ACC112 (cell line): Measurements from ENCODE around the gene RPS6KB1.
"Not testable (repeated sequence)": the region's sequence is repeated elsewhere in the genome, so short reads cannot be mapped to it uniquely, and the experiment has no call there.

Experiments used
- H2AFZ ChIP-seq: fragments of 200-600 bp; sonication (generic); one replicate; pipeline ENCODE4 v1.6.0; 2017; ENCODE audit warnings: antibody characterized with exemption, low read length; ENCODE audit not compliant: unreplicated experiment
- H3K27ac ChIP-seq: fragments of 200-600 bp; sonication (generic); 2 replicates; pipeline ENCODE4 v1.5.1; 2014; ENCODE audit warnings: low read depth, mild to moderate bottlenecking, antibody characterized with exemption, low read length, moderate library complexity
- H3K27me3 ChIP-seq: fragments of 200-600 bp; sonication (generic); 2 replicates; pipeline ENCODE4 v1.6.1; 2014; ENCODE audit warnings: mild to moderate bottlenecking, antibody characterized with exemption, low read length, moderate library complexity, mixed read lengths; ENCODE audit not compliant: insufficient read depth
- H3K36me3 ChIP-seq: fragments of 200-600 bp; sonication (generic); 2 replicates; pipeline ENCODE4 v1.6.1; 2016; ENCODE audit warnings: mild to moderate bottlenecking, antibody characterized with exemption, low read length, moderate library complexity, mixed read lengths; ENCODE audit not compliant: insufficient read depth
- H3K4me1 ChIP-seq: fragments of 200-600 bp; sonication (generic); one replicate; pipeline ENCODE4 v1.6.1; 2016; ENCODE audit warnings: low read length, mixed read lengths; ENCODE audit not compliant: insufficient read depth, unreplicated experiment, control insufficient read depth
- H3K4me3 ChIP-seq: fragments of 200-600 bp; sonication (generic); 2 replicates; pipeline ENCODE4 v1.5.1; 2014; ENCODE audit warnings: mild to moderate bottlenecking, low read depth, low read length
- H3K79me2 ChIP-seq: fragments of 200-600 bp; sonication (generic); one replicate; pipeline ENCODE4 v1.6.0; 2016; ENCODE audit warnings: low read length; ENCODE audit not compliant: control insufficient read depth, unreplicated experiment, insufficient read depth

The RPS6KB1 gene

GRCh38 chr17:59873414-59873813, 19.5 kb upstream of the RPS6KB1 start:
- H3K4me3 ChIP-seq, H3K36me3 ChIP-seq, H2AFZ ChIP-seq, H3K27me3 ChIP-seq, H3K27ac ChIP-seq, H3K79me2 ChIP-seq, H3K4me1 ChIP-seq: not testable (repeated sequence)

DNA sequence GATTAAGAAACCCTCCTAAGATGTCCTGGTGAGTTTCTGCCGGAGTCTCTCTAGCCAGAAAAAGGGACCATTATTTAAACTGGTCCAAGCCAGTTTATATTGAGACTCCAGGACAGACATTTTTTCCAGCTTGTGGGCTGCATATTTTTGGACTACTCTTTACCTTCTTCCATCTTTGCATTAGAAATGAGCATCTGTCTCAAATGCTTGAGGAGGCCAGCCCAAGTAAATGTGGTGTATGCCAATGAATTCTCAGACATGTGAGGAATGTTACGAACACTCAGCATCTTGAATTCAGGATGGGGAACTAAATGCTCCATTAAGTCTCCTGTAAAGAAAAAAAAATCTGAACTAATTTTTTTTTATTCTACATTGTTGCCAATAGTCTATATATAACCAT, 18.5 kb upstream of the RPS6KB1 start:
- Histone ChIP-seq H3K36me3 (peaks cover 10% of the 10 kb centered on the region; the same call in 1 of the 2 replicates), H3K27ac (no peak overlapping the region), H3K4me1 (no peaks in the 10 kb centered on the region)

DNA sequence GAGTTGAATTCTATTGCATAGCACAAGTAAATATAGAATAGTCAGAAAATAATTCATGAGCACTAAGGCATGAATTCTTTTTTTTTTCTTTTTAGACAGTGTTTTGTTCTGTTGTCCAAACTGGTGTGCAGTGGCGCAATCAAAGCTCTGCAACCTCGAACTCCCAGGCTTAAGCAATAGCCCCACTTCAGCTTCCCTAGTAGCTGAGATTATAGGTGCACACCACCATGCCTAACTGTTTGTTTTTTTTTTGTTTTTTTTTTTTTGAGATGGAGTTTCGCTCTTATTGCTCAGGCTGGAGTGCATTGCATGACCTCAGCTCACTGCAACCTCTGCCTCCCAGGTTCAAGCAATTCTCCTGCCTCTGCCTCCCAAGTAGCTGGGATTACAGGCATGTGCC, 16.8 kb upstream of the RPS6KB1 start:
- Histone ChIP-seq H3K27me3 (no peaks in the 10 kb centered on the region), H3K36me3 (peaks cover 10% of the 10 kb centered on the region; the same call in 1 of the 2 replicates), H3K79me2 (no peaks in the 10 kb centered on the region), H2AFZ (no peak overlapping the region), H3K27ac (no peak overlapping the region), H3K4me1 (no peaks in the 10 kb centered on the region), H3K4me3 (no peak overlapping the region)

More for the DNA sequence above, 18.5 kb upstream of the RPS6KB1 start:
- no peak overlapping the region for H2AFZ ChIP-seq
- no peak overlapping the region for H3K4me3 ChIP-seq
- H3K79me2 ChIP-seq: no peaks in the 10 kb centered on the region
- H3K27me3 ChIP-seq: no peaks in the 10 kb centered on the region

GRCh38 chr17:59877965-59878364, 15.0 kb upstream of the RPS6KB1 start:
- no peaks in the 10 kb centered on the region for H3K4me1 ChIP-seq
- no peak overlapping the region for H3K27ac ChIP-seq
- H3K27me3 ChIP-seq: no peaks in the 10 kb centered on the region
- H3K4me3 ChIP-seq: no peak overlapping the region
- H3K79me2 ChIP-seq: no peaks in the 10 kb centered on the region
- H2AFZ ChIP-seq: no peak overlapping the region
- peaks cover 10% of the 10 kb centered on the region; the same call in 1 of the 2 replicates for H3K36me3 ChIP-seq

GRCh38 chr17:59878624-59879023, 14.3 kb upstream of the RPS6KB1 start:
- H3K4me3 ChIP-seq: no peak overlapping the region
- no peaks in the 10 kb centered on the region for H3K79me2 ChIP-seq
- H3K27ac ChIP-seq: no peak overlapping the region
- no peak overlapping the region for H2AFZ ChIP-seq
- no peaks in the 10 kb centered on the region for H3K4me1 ChIP-seq
- peaks cover 10% of the 10 kb centered on the region; the same call in 1 of the 2 replicates for H3K36me3 ChIP-seq
- no peaks in the 10 kb centered on the region for H3K27me3 ChIP-seq

GRCh38 chr17:59884861-59885260, 8.1 kb upstream of the RPS6KB1 start:
- Histone ChIP-seq H3K36me3 (peaks cover 9% of the 10 kb centered on the region; the same call in 1 of the 2 replicates), H3K79me2 (no peaks in the 10 kb centered on the region), H3K27ac (no peak overlapping the region), H2AFZ (no peak overlapping the region), H3K4me1 (no peaks in the 10 kb centered on the region), H3K27me3 (no peaks in the 10 kb centered on the region), H3K4me3 (no peak overlapping the region)

DNA sequence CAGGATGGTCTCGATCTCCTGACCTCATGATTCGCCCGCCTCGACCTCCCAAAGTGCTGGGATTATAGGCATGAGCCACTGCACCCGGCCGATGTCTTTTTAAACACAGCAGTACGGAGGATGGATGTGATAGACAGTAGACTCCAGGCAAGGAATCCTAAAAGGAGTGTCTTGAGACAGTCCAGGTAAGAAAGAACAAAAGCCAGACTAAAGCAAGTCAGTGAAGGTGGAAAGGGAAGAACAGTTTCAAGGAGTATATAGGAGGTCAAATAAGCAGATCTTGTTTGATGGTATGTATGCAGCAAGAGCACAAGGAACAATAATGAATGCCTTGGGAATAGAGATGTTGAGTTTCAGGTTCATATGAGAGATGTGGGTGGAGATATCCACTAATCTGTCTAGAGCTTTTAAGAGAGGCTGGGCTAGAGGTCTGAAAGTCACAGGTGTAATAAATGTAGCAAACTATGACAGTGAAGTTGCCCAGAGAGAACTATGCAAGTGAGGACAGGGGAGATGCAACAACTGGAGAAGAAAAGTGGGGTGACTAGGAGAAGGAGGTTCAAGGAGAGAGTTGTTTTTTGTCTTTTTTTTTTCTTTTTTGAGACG, 4.7 kb upstream of the RPS6KB1 start:
- H3K4me3 ChIP-seq: no peak overlapping the region
- peaks cover 9% of the 10 kb centered on the region; the same call in 1 of the 2 replicates for H3K36me3 ChIP-seq
- no peak overlapping the region for H2AFZ ChIP-seq
- H3K27ac ChIP-seq: no peak overlapping the region
- H3K79me2 ChIP-seq: peaks cover 10% of the 10 kb centered on the region
- no peaks in the 10 kb centered on the region for H3K27me3 ChIP-seq
- H3K4me1 ChIP-seq: peaks cover 5% of the 10 kb centered on the region

DNA sequence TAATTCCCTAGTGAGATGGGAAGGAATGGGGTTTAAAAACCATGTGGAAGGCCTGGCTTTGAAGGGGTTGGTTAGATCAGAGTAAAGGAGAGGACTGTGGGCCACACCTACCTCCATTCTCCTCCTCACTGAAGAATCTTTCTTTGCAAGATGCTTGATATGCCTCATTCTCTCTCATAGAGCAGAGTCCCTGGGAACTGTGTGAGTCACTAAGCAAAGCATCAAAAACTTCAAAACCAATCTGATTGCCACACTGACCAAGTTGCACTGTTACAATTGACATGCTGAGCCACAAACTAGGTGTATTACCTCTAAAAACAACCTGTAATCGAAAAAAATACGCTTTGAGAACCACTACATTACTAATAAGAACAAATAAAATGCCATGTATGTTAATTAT, 2.2 kb upstream of the RPS6KB1 start:
- Histone ChIP-seq H3K36me3 (peaks cover 7% of the 10 kb centered on the region; the same call in 1 of the 2 replicates), H2AFZ (no peak overlapping the region), H3K27ac (no peak overlapping the region), H3K4me1 (peaks cover 15% of the 10 kb centered on the region), H3K27me3 (no peaks in the 10 kb centered on the region), H3K79me2 (peaks cover 28% of the 10 kb centered on the region), H3K4me3 (no peak overlapping the region)

GRCh38 chr17:59892251-59892923, 534 bp upstream of the RPS6KB1 start:
- peak overlapping the region; percentile 94 for H2AFZ ChIP-seq
- H3K79me2 ChIP-seq: peaks cover 44% of the 10 kb centered on the region
- H3K36me3 ChIP-seq: peaks cover 4% of the 10 kb centered on the region; the same call in 1 of the 2 replicates
- H3K27ac ChIP-seq: peak overlapping the region; percentile 54
- H3K4me1 ChIP-seq: peaks cover 27% of the 10 kb centered on the region
- no peaks in the 10 kb centered on the region for H3K27me3 ChIP-seq
- peak overlapping the region; percentile 85 for H3K4me3 ChIP-seq

DNA sequence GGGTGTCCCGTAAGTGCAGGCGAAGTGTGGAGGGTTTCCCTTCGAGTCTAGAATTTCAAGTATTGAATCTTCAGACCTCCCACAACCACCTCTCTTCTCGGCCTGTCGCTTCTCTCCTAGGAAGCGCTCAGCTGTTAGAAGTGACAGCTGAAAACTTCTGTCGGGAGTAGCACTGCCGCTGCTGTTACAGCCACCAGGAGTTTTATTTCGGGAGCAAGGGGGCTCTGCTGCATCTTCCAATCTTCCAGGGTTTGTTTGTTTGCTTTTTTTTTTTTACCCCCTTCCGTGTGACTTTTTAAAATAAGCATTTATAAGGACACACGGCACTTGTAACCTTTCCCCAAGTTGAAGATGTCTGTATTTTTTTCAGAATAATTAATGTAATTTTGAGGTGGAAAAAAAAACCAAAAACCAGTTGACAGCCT, 767 bp downstream of the RPS6KB1 start:
- Histone ChIP-seq H3K27ac (no peak overlapping the region), H3K36me3 (no peaks in the 10 kb centered on the region), H2AFZ (peak overlapping the region; percentile 65), H3K27me3 (no peaks in the 10 kb centered on the region), H3K4me1 (peaks cover 28% of the 10 kb centered on the region), H3K79me2 (peaks cover 55% of the 10 kb centered on the region), H3K4me3 (peak overlapping the region; percentile 85)

DNA sequence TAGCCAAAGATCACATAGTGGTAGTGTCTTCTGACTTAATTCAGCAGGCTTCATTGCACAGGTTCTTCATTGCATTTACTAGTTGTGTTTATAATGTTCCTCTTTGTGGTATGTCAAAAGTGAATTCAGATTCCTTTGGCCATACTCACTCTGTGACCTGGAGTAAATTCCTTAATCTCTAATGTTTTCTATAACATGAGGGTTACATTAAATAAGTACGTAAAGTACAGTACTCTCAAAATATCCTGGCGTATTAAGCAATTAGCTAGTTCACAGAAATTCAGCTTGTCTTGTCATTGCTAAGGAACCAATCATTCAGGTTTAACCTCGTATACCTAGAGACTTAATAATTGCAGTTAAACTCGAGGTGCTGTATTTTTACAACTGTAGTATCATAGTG, 4.2 kb downstream of the RPS6KB1 start:
- Histone ChIP-seq H3K36me3 (no peaks in the 10 kb centered on the region), H3K79me2 (peaks cover 67% of the 10 kb centered on the region), H3K27me3 (no peaks in the 10 kb centered on the region), H3K4me1 (peaks cover 22% of the 10 kb centered on the region), H2AFZ (no peak overlapping the region), H3K27ac (no peak overlapping the region), H3K4me3 (no peak overlapping the region)
